Ovary (tissue), 3 donors: Measurements from ENCODE around the gene EML2.
"Not testable (repeated sequence)": the region's sequence is repeated elsewhere in the genome, so short reads cannot be mapped to it uniquely, and the experiment has no call there.

ENCODE experiments used
- EP300 ChIP-seq: sonication (generic); formaldehyde crosslinking; IDR thresholded peaks from one replicate; pipeline ENCODE4 v1.6.1; 2017; ENCODE audit warnings: antibody characterized with exemption
- POLR2A ChIP-seq: fragments of 450-650 bp; IDR thresholded peaks from one replicate; pipeline ENCODE4 v1.6.1; 2017; ENCODE audit warnings: antibody characterized with exemption, mild to moderate bottlenecking, moderate library complexity
- TF ChIP-seq, protein P1 (sequence below), 3 donors: fragments of 450-650 bp in 2 of 3; fragments of 200-600 bp in 1 of 3; IDR thresholded peaks; one replicate each; pipeline versions ENCODE4 v1.5.1 to v1.8.0; 2016 to 2022; ENCODE audit warnings: antibody characterized with exemption in 3 of 3, mild to moderate bottlenecking in 1 of 3
- donor health status: DM: no; HTN: no; CAD: no.

- TF ChIP-seq, protein P1, sequence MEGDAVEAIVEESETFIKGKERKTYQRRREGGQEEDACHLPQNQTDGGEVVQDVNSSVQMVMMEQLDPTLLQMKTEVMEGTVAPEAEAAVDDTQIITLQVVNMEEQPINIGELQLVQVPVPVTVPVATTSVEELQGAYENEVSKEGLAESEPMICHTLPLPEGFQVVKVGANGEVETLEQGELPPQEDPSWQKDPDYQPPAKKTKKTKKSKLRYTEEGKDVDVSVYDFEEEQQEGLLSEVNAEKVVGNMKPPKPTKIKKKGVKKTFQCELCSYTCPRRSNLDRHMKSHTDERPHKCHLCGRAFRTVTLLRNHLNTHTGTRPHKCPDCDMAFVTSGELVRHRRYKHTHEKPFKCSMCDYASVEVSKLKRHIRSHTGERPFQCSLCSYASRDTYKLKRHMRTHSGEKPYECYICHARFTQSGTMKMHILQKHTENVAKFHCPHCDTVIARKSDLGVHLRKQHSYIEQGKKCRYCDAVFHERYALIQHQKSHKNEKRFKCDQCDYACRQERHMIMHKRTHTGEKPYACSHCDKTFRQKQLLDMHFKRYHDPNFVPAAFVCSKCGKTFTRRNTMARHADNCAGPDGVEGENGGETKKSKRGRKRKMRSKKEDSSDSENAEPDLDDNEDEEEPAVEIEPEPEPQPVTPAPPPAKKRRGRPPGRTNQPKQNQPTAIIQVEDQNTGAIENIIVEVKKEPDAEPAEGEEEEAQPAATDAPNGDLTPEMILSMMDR (IDR thresholded peaks at IDR 0.05): not testable (repeated sequence)
- TF ChIP-seq POLR2A, EP300: not testable (repeated sequence)
These were observed 45.8 kb upstream of the EML2 start for GRCh38 chr19:45685045-45685444.
